Measurements from ENCODE around the gene CYGB.

Gene CYGB

DNA sequence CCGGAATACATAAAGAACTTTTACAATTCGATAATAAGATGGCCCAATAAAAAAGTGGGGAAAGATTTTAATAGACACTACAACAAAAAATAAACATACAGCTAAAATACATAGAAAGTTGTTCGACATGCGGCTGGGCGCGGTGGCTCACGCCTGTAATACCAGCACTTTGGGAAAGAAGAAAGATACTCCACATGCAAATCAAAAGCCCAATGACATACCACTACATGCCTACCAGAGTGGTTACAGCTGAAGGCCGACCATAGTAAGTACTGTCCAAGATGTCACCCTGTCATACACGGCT is 11.7 kb upstream of the CYGB start:
- no peak for DNase-seq

- DNase-seq = no peak
Measured at GRCh38 chr17:76548378-76549214, 11.1 kb upstream of the CYGB start.

DNA sequence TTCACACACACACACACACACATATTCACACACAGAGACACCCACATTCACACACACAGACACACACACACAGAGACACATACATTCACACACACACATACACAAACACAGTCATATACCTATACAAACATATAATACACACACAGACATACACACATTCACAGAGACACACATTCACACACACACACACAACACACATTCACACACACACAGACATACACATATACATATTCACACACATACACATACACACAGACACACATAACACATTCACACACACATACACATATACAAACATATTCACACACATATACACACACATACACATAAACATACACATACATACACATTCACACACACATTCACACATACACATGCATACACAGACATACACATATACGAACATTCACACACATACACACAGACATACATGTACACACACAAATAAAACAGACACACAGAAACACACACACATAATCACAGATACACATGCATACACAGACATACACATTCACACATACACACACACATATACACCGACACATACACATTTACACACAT is 10.2 kb upstream of the CYGB start:
- DNase-seq = no peak

DNA sequence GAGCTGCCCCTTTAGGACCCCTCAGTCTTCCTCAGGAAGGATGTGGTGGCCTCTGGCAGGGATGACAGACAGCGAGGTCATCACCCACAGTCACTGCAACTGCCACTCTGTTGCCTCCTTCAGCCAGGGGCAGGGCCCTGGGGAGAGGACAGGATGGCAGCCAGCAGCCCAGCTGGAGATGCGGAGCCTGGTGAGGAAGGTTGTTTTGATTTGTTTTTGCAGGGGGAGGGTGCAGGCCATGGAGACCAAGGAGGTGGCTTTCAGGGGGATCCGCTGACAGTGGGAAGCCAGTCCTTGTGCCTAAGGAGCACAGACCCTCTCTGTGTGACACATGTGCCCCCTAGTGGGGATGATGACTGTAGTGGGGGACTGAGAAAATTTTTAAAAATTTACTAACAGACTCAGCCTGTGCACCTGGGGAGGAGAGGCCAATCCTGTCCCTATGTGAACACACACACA is 9.7 kb upstream of the CYGB start:
- peak; percentile 48 to 58 for DNase-seq

DNA sequence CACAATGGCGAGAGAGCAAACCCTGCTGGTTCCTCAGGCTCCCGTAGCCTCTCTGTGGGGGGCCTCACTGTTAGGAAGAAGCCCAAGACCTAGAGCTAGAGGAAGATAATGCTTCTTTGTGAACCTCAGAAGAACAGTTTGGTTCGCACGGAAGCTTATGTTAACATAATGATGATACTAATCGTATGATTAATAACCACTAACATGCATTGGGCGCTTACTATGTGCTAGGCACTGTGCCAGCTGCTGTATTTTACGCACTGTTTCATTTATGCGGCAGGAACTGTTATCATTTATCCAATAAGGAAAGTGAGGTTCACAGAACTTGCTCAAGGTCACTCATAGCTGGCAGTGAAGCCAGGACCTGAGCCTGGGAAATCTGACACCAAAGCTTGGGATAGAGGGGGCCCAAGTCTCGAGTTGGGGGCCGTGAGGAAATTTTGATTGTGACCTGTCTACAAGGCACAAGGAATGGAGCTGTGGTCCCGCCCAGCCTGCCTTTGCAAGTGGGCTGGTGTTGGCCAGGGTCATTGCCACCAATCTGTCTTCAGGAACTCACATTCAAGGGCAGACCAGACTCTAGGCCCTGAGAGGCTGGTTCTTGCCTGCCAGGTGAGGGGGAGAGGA is 9.2 kb upstream of the CYGB start:
- DNase-seq = no peak

DNA sequence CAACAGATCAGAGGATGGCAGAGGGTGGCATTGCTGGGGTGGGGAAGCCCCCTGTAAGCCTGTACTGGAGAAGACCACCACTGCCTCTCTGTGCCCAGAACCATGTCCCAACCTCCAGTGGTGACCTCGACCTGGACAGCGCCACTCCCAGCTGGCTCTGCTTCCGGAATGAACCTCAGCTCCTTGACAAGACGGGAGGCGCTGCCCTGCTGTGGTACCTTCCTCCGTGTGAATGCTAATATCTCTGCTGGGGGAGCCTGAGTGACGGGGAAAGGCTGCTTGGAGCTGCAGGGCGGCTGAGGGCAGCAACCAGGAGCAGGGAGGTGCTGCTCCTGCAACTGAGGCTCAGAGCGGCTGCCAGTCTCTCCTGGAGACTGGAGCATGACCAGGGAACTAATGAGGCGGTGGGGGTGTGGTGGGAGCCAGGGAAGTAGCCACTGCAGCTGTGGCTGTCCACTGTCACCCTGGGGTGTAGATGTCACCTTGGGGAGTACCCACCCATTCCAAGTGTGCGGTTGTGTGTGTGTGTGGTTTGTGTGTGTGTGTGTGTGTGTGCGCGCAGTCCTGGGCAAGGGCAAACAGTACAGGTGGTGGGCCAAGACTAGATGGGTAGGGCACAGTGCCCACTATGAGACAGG is 8.5 kb upstream of the CYGB start:
- no peak for DNase-seq

DNA sequence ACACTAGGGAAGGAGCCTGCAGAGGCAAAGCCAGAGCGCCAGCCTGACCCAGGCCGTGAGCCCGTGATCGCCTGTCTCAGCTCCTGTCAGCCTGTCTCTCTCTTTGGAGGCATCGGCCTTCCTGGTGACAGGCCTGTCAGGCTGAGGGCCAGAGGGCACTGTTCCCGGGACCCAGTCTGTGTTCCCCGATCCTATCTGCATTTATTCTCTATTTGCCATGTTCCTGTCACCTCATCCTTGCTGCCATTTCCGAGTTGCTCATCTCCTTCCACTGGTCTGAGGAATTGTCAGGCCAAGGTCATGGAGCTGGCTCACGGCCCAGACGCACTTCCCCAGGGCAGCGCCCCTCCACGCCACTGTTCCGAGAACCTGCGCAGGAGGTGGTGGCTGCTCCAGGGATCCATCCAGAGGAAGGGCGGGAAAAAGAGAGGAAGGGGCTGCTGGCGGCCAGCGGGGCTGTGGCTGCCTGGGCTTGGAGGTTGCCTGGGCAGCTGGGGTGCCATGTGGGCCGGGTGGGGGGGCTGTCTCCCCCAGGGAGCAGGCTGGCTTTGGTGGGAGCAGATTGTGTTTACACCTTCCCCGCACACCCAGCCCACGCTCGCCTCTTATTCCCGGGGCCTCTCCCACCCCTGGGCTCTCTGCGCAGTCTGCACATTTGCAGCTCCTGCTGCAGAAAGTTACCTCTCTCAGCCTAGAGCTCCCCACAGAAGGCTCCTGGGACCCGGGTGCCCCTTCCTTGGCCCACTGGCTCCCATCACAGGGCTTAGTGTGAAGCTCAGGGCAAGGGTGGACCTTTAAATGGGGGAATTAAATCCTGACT is 7.2 kb upstream of the CYGB start:
- no peak for DNase-seq

GRCh38 chr17:76543826-76544545 is 6.5 kb upstream of the CYGB start:
- no peak for DNase-seq

DNA sequence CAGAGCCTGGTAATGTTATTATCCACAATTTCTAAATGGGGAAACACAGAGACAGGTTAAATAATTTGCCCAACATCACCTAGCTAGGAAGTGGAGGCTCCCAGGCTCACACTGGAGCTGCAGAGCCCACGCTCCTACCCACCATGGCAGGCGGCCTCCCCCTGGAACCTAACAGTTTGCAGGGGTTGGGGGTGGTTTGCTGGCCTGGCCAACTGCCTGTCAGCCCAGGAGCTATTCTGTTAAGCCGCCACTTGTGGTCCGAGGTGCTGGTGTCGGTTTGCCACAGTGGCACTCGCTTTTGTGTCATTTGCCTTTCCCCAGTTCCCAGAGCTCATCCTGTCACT is 5.9 kb upstream of the CYGB start:
- DNase-seq = no peak

DNA sequence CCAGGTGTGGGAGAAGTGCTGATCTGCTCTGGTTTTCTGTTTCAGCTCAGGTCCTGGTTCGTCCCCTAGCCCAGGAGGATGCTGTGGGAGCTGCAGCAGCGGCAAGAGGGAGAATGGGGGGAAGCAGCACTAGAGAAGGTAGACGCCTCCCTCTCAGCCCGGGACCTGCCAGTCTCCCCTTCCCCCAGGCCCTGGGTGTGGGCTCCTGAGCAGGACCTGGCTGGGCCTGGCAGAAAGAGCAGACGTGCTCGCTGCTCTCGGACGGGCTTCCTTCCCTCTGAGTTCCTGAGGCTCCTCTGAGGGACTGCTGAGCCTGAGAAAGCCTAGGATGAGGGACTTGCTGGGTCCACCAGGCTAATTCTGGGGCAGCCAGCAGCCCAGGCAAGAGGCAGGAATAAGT is 5.5 kb upstream of the CYGB start:
- DNase-seq = no peak

DNA sequence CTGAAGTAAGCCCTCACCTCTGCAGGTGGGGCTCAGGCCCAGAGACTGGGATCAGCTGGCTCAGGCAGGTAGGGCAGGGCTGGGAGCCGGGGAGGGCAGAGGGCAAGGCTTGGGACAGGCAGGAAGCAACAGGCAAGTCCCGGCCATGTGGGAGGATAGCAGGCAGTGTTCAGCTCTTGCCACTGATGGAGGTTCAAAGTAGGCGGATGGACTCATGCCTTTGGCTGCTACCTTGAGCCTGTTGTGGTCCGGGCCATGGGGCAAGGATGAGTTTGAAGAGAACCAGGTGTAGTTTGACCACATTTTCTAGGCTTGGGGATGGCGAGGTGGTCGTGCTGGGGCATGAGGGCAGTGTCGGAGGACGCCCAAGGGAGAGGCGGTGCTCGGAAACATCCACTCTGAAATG is 5.1 kb upstream of the CYGB start:
- no peak for DNase-seq

DNA sequence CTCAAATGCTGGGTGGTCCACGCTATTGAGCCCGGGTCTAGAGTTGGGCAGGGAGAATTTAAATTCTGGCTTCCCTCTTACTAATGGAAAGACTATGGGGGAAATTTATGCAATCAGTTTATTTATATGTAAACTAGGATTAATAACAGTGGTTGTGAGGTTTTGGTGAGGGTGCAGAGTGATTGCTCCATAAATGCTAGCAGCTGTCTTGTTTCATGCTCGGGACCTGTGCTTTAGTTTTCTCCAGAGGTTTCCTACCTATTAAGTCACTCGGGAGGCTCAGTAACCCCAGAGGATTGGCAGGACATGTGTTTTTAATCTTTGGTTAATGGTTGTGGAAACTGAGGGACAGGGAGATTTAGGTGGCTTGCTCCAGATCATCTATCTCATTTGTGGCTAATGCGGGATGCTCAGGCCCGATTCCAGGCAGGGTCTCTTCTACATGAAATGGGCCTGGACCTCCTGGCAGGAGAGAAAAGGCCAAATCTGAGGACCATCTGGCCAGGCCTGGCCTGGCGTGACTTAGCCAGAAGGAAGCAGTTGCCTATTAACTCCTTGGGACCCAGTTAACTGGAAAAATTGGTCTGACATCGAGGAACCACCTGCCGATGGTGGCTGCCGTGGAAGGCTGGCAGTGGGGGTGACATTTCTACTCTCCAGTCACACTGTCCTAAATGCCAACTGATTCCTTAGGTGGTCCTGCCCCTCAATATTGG is 4.4 kb upstream of the CYGB start:
- no peak for DNase-seq

- peak; percentile 29 to 43 for DNase-seq
Measured at GRCh38 chr17:76540381-76541300, 3.1 kb upstream of the CYGB start.

GRCh38 chr17:76539631-76540271 is 2.2 kb upstream of the CYGB start, which contains the start of gene PRCD:
Gene PRCD, plus strand, starts transcription at chr17:76540044. Its CDS starts 98 bp downstream, at chr17:76540142.
- DNase-seq = no peak

GRCh38 chr17:76538941-76539570 is 1.5 kb upstream of the CYGB start:
- DNase-seq = no peak

DNA sequence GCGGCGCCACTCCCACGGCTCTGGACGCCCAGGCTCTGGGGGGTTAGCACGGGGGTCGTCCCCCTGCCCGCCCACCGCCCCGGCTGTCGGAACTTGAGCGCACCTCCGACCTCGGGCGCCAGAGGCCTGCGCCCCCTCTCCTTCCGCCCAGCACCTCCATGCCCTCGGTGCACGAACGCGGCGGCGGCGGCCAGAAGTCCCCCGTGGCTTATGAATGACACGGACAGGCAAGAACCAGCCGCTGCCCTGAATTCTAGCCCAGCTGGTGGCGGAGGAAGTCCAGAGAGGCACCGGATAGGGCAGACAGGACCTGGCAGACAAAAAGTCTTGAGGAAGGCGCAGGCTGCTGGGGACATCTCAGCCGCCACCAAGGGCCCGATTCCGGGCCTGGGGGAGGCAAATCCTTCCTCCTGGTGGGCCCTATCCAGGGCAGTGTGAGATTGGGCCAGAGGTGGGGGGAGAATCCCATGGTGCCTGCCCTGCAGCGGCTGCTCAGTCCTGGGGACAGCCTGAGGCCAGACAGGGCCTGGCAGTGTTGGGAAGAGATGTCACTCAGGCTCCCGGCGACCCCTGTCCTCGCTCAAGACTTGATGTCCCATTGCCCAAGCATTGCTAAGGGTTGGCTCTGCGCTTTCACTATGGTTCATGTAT is 897 bp upstream of the CYGB start:
- no peak for DNase-seq

GRCh38 chr17:76537288-76537577 is 276 bp downstream of the CYGB start:
- no peak for DNase-seq

DNA sequence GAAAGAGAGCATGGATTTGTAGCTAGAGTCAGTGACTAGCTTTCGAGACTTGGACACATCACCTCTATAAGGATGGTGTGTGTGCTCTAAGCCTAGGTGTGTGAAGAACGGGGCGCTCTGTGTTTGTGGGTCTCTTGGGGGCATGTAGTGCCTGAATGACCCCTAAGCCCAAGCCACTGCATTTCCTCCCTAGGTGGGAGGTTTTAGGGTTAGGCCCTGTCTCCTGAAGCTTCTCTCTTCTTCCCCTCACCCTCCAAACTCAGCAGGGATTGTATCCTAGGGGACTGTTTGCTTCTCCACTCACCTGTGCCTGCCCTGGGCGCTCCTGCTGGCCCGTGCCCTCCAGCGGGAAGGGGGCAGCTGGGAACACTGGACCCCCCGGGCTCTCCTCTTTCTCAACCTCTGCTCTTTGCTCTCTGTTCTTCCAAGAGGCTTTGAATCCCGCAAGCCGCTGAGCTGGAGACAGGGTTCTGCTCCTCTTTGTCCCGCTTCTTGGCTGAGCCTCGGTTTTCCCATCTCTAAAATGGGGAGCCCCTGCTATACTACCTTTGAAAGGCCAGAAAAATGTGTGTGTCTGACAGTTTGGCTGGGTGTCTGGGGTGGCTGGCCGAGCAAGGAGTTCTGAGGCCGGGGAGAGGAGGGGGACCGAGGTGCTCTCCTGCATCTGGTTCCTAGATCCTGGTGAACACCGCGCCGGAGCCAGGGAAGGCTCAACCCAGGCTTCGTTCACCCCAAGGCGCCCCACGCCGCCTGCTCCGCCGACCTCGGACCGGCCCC is 810 bp downstream of the CYGB start:
- no peak for DNase-seq
